HUES48 (cell line): ENCODE data around the gene RALGAPA2.

Experiments used
- H3K27ac ChIP-seq: one replicate; pipeline ENCODE4 v1.7.0; 2013; ENCODE audit warnings: low read depth, low read length, inconsistent platforms
- H3K27me3 ChIP-seq: 2 replicates; pipeline ENCODE4 v1.6.1; 2013; ENCODE audit warnings: mild to moderate bottlenecking, low read length; ENCODE audit not compliant: control insufficient read depth, insufficient read depth
- H3K36me3 ChIP-seq: 2 replicates; pipeline ENCODE4 v1.6.1; 2013; ENCODE audit warnings: low read length; ENCODE audit not compliant: control insufficient read depth, insufficient read depth
- H3K4me1 ChIP-seq: 2 replicates; pipeline ENCODE4 v1.6.1; 2013; ENCODE audit warnings: mild to moderate bottlenecking, low read length; ENCODE audit not compliant: control insufficient read depth, insufficient read depth
- H3K4me3 ChIP-seq: 2 replicates; pipeline ENCODE4 v1.5.1; 2013; ENCODE audit warnings: mild to moderate bottlenecking, low read depth, low read length
- H3K9ac ChIP-seq: 2 replicates; pipeline ENCODE4 v1.6.1; 2013; ENCODE audit warnings: mild to moderate bottlenecking, low read depth, low read length, moderate library complexity
- H3K9me3 ChIP-seq: 2 replicates; pipeline ENCODE4 v1.6.1; 2013; ENCODE audit warnings: low read length; ENCODE audit not compliant: control insufficient read depth, insufficient read depth

Gene RALGAPA2

DNA sequence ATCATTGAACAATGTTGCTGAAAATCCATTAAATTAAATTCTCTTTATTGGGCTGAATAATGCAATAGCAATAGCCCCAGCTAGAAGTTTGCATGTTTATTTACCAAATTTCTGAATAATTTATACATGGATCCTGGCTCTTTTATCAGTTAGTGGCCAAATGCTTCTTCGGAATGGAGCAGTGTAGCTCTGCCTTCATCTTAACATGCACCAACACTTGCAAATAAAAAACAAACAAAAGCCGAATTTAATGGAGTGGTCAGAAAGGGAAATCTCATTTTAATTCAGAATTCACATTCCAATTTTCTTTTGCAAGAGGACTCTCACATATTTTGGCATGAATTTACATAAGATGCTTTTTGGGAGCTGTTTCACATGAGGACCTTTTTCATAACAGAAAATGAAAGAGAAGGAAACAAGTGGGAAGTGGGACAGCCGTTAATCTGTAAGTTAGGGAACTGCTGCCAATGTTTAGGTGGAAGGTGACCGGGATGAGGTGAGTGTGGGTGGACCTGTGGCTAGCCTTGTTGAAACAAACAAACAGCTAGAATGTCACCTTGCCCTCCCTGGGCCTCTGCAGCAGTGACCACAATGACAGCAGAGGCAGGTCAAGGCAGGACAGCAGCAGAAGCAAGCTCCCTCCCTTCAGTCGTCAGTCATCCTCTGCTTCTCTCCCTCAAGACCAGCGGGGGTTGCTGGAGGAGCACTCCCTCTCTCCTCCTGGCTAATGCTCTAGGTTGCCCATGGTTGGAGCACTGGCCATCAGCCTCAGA, 271.4 kb downstream of the RALGAPA2 start:
- no peaks in the 10 kb centered on the region for H3K9me3 ChIP-seq
- H3K4me3 ChIP-seq = no peak overlapping the region
- H3K4me1 ChIP-seq = peaks cover 11% of the 10 kb centered on the region
- no peaks in the 10 kb centered on the region for H3K27me3 ChIP-seq
- no peaks in the 10 kb centered on the region for H3K36me3 ChIP-seq
- no peak overlapping the region for H3K27ac ChIP-seq
- H3K9ac ChIP-seq = no peak overlapping the region

DNA sequence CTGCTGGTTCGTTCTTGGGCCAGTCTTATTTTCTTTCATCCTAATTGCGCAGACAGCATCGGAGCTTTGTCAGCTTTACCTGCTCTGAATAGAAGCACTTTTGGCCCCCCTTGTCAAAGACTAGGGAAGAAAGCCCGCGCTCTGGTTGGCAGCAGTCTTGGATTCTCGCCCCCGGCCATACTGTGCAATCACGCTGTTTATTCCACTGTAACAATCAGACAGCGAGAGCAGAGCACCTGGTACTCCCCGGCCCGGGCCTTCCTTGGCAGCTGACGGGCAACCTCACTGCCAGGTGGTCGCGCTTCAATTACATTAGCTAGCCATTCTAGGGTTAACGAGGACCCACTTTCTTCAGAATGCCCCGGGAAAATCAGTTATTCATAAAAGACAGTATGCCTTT, 272.0 kb downstream of the RALGAPA2 start:
- H3K4me1 ChIP-seq = peaks cover 11% of the 10 kb centered on the region
- no peaks in the 10 kb centered on the region for H3K36me3 ChIP-seq
- H3K9me3 ChIP-seq = no peaks in the 10 kb centered on the region
- H3K9ac ChIP-seq = no peak overlapping the region
- no peak overlapping the region for H3K27ac ChIP-seq
- H3K27me3 ChIP-seq = no peaks in the 10 kb centered on the region
- H3K4me3 ChIP-seq = no peak overlapping the region

DNA sequence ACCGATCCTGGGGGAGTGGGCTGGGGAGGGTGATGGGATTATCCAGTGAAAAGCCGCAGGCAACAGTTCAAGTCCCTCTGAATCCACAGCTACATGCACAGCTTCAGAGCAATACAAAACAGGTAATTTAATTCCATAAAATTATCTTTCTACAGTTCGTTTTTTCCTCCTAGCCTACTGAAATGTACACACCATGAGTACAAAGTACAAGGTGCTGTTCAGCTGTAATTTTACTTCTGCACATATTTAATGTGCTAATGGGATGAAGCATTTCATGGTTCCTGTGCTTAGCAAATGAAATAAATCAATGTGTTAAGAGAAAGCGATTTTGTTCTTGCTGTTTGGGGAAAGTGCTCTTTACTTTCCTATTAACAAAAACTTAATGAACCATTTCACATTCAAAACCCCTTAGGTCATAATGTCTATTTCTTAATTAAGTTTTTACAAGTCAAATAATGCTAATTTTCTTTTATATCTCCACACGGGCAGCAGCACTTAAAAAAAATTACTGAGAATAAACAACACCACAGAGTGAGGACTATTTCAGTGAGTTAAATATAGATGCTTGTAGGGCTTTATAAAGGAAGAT, 272.7 kb downstream of the RALGAPA2 start:
- H3K27me3 ChIP-seq = no peaks in the 10 kb centered on the region
- H3K9ac ChIP-seq = no peak overlapping the region
- H3K4me3 ChIP-seq = no peak overlapping the region
- H3K9me3 ChIP-seq = no peaks in the 10 kb centered on the region
- H3K4me1 ChIP-seq = peaks cover 11% of the 10 kb centered on the region
- no peaks in the 10 kb centered on the region for H3K36me3 ChIP-seq
- no peak overlapping the region for H3K27ac ChIP-seq

DNA sequence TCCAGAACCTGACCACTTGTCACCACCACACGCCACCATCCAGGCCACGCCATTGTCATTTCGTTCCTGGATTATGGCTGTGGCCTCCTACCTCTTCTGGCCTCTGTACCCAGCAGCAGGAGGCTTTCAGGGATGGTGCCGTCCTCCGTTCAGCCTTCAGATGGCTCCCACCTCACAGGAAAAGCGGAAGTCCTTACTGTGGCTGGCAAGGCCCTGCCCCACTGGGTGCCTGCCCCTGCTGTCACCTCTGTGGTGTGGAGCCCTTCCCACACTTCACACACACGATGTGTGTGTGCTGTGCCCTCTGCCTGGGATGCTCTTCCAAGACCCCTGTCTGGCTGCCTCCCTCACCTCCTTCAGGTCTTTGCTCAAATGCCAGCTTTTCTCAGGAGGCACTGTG, 275.1 kb downstream of the RALGAPA2 start:
- Histone ChIP-seq H3K27ac (no peak overlapping the region), H3K36me3 (no peaks in the 10 kb centered on the region), H3K27me3 (no peaks in the 10 kb centered on the region), H3K9ac (no peak overlapping the region), H3K9me3 (no peaks in the 10 kb centered on the region), H3K4me3 (no peak overlapping the region), H3K4me1 (peaks cover 11% of the 10 kb centered on the region)

DNA sequence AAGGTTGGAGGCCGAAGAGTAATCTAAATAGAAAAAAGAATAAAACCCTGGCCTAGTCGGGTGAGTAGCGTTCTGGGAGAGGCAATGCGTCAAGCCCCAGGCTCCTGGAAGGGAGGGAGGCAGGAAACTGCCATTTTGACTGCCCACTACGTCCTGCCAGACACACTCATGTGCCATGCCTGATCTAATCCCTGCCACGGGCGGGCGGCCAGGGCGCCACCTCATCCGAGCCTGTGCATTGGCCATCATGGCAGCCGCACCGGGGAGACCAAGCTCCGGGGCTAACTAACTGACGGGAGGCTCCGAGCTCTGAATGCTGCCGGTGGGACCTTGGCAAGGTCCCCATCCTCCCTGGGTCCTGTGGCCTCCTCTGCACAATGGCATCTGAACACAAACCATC, 275.8 kb downstream of the RALGAPA2 start:
- no peak overlapping the region for H3K9ac ChIP-seq
- H3K36me3 ChIP-seq = no peaks in the 10 kb centered on the region

DNA sequence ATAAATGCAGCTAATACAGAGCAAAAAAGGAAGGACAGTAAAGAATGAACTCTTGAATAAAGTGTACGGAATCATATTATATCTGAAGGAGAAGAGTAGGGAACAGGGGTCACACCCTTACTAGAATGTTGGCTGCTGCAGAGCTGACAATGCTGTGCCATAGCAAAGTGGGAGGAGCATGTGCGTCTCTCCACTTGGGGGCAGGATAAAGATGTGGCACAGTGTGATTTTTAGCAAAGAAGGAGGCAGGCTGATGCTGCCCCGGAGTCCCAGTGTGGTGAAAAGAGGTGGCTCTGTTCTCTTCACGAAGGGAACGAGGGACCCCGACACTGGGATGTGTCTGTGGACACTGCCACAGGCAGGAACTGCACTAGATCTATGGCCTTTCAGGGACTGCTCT, 277.0 kb downstream of the RALGAPA2 start:
- H3K4me1 ChIP-seq = no peaks in the 10 kb centered on the region
- no peak overlapping the region for H3K4me3 ChIP-seq
- H3K9me3 ChIP-seq = no peaks in the 10 kb centered on the region
- H3K36me3 ChIP-seq = no peaks in the 10 kb centered on the region
- H3K27me3 ChIP-seq = no peaks in the 10 kb centered on the region
- no peak overlapping the region for H3K9ac ChIP-seq
- no peak overlapping the region for H3K27ac ChIP-seq

More for the DNA sequence above, 275.8 kb downstream of the RALGAPA2 start:
- Histone ChIP-seq H3K9me3 (no peaks in the 10 kb centered on the region), H3K4me1 (peaks cover 11% of the 10 kb centered on the region), H3K27ac (no peak overlapping the region), H3K4me3 (no peak overlapping the region), H3K27me3 (no peaks in the 10 kb centered on the region)

DNA sequence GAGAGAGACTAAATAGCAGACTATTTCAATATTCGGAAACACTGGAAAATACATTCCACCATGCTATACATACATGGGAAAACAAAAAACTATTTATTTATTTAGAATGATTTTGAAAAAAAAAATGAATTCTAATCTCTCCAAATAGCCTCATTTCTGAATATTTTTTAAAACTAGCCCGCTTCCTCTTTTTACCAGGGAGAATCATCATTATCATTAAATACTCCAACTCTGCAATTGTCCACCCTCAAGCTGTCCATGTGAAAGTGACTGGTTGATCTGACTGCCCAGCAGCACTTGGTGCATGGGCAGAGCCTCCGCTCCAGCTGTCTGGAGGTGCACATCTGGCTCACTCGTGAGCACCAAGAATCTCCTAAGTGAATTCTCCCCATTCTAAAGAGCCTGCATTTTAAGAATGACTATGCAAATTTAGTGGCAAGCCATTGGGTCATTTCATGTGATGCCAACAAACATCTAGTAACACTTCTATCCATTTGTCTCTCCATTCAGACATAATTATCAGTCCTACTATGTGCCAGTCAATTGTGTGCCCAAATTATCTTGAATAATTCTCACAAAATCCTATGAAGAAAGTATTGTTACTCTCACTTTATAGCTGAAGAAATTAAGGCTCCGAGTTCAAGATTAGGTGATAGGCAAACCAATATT, 279.7 kb downstream of the RALGAPA2 start:
- no peaks in the 10 kb centered on the region for H3K36me3 ChIP-seq
- no peak overlapping the region for H3K4me3 ChIP-seq
- no peaks in the 10 kb centered on the region for H3K27me3 ChIP-seq
- no peaks in the 10 kb centered on the region for H3K9me3 ChIP-seq
- no peak overlapping the region for H3K9ac ChIP-seq
- no peak overlapping the region for H3K27ac ChIP-seq
- H3K4me1 ChIP-seq = no peaks in the 10 kb centered on the region

DNA sequence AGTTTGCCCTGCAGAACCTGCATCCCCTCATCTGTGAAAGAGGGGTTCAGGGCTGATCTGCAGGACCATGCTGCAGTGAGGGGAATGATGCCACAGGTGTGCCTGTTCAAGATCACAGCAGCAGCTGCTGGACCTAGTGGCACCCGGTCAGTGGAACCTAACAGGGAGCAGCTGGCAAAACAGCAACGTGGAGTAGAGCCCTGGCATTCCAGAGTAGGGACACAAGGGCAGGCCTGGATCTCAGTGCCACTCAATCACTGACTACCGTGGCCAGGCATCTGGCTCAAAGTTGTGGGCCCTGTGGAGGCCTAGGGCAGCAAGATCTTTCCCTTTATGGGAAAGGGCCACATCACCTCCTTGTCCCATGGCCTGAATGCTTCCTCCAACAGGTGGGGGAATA, 282.4 kb downstream of the RALGAPA2 start:
- H3K36me3 ChIP-seq = no peaks in the 10 kb centered on the region
- no peaks in the 10 kb centered on the region for H3K4me1 ChIP-seq
- no peak overlapping the region for H3K27ac ChIP-seq
- H3K9ac ChIP-seq = no peak overlapping the region
- H3K27me3 ChIP-seq = no peaks in the 10 kb centered on the region
- no peak overlapping the region for H3K4me3 ChIP-seq
- H3K9me3 ChIP-seq = no peaks in the 10 kb centered on the region

DNA sequence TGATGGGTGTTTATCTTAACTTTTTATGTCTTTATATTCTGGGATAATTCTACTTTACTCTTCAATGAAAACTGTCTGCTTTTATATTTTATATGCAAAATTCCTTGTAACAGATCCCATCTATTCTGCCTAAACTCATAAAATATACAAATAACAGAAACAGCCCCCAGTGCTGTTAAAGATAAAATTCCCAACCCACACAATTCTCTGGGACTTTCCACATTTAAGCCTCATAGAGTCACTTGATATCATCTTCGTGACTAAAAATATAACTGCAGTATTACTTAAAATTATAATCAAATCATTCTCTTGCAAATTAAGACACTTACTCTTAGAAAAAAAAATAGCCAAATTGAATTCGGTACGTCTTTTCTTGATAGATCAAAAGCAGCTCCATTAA, 284.4 kb downstream of the RALGAPA2 start:
- Histone ChIP-seq H3K4me1 (no peaks in the 10 kb centered on the region), H3K9me3 (no peaks in the 10 kb centered on the region), H3K27me3 (no peaks in the 10 kb centered on the region), H3K4me3 (no peak overlapping the region), H3K27ac (no peak overlapping the region), H3K36me3 (no peaks in the 10 kb centered on the region), H3K9ac (no peak overlapping the region)

DNA sequence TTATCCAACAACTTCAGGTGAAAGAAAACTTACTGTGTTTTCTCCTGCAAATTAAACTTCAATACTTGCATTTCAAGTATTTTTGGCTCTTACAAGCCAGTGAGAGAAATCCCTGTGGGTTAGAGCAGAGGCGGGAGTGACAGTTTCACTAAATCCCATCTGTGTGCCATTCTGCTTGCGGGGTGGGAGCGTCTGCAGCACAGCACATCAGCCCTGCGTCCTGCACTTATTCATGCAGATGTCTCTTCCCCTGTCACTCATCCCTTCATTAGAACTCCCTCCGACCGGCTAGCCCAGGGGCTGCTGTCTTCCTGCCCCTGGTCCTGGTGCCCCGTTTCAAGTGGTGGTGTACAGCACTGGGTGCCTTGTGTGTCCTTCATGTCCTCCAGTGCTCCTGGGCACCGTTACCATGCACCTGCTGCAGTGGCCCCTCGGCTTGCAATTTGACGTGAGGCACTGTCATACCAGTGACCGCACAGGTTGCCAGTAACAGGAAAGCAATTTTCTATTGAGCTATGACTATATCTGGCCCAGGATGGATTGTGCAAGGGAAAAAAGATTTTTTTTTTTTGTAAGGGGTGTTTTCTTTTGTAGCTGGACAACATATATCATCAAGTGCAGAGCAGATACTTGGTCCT, 285.1 kb downstream of the RALGAPA2 start:
- no peak overlapping the region for H3K4me3 ChIP-seq
- no peaks in the 10 kb centered on the region for H3K27me3 ChIP-seq
- no peak overlapping the region for H3K9ac ChIP-seq
- H3K4me1 ChIP-seq = no peaks in the 10 kb centered on the region
- no peak overlapping the region for H3K27ac ChIP-seq
- no peaks in the 10 kb centered on the region for H3K36me3 ChIP-seq
- no peaks in the 10 kb centered on the region for H3K9me3 ChIP-seq

DNA sequence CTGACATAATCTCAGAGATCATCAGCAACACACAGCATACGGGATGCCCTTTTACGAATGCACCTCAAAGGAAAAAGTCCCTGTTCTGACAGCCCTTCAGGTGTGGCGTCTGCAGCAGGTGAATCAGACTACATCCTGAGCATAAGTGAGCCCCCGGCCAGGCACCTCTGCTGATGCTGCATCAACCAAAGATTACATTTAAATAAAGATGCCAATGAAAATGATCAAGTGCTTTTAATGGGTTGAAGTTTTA, 285.9 kb downstream of the RALGAPA2 start:
- no peak overlapping the region for H3K9ac ChIP-seq
- H3K27me3 ChIP-seq = no peaks in the 10 kb centered on the region
- H3K27ac ChIP-seq = no peak overlapping the region
- H3K9me3 ChIP-seq = no peaks in the 10 kb centered on the region
- H3K36me3 ChIP-seq = no peaks in the 10 kb centered on the region
- H3K4me1 ChIP-seq = no peaks in the 10 kb centered on the region
- H3K4me3 ChIP-seq = no peak overlapping the region
